Activated CD4-positive, alpha-beta T cell treated with anti-CD3 and anti-CD28 coated beads, Interleukin-2, amount 10 ng/mL, durations not matched to agents 24 days and 14 days (primary cell): ENCODE data around the gene CNTNAP2. TPM values are rescaled to one million over a fixed set of nuclear protein-coding genes. Genes with fewer than 3 reads are reported as not detected.

Experiments used
- DNase-seq: peaks from one replicate; pipeline ENCODE4 v3.0.0; 2022
- H3K27ac Mint-ChIP-seq: one replicate; pipeline ENCODE4 v1.8.0; 2022; ENCODE audit warnings: mild to moderate bottlenecking, mixed read lengths
- H3K27me3 Mint-ChIP-seq: one replicate; pipeline ENCODE4 v1.8.0; 2022; ENCODE audit warnings: mixed read lengths
- H3K36me3 Mint-ChIP-seq: one replicate; pipeline ENCODE4 v1.8.0; 2022; ENCODE audit warnings: low read depth, mild to moderate bottlenecking, mixed read lengths
- H3K4me1 Mint-ChIP-seq: one replicate; pipeline ENCODE4 v1.8.0; 2021; ENCODE audit warnings: mixed read lengths
- H3K4me3 Mint-ChIP-seq: one replicate; pipeline ENCODE4 v1.8.0; 2022; ENCODE audit warnings: mild to moderate bottlenecking, moderate library complexity, mixed read lengths
- H3K9me3 Mint-ChIP-seq: one replicate; pipeline ENCODE4 v1.8.0; 2021; ENCODE audit warnings: mixed read lengths
- intact Hi-C: fragments of 100-400 bp; cut with micrococcal nuclease; formaldehyde crosslinking; loops from one replicate; pipeline ENCODE4 v1.15.1; 2023
- total RNA-seq: library from RNA; stranded (reverse); gene quantifications from 2 replicates; pipeline ENCODE4 v1.2.3, GENCODE V29; 2022

CNTNAP2 gene
- total RNA-seq, 1 donor from 2014 or later, result not detected

- H3K36me3 Mint-ChIP-seq, result no peaks in the 10 kb centered on the region
- intact Hi-C loops, result no loop called here
- H3K4me1 Mint-ChIP-seq, result no peaks in the 10 kb centered on the region
- H3K27me3 Mint-ChIP-seq, result no peaks in the 10 kb centered on the region
- H3K9me3 Mint-ChIP-seq, result peaks cover 4% of the 10 kb centered on the region
- H3K4me3 Mint-ChIP-seq, result no peak overlapping the region
- DNase-seq, result no peak
- H3K27ac Mint-ChIP-seq, result no peak overlapping the region
Measured at GRCh38 chr7:146641491-146641890, 524.9 kb downstream of the CNTNAP2 start.

- Mint-ChIP-seq H3K27ac (no peak overlapping the region), H3K4me1 (no peaks in the 10 kb centered on the region), H3K36me3 (no peaks in the 10 kb centered on the region), H3K27me3 (no peaks in the 10 kb centered on the region), H3K4me3 (no peak overlapping the region), H3K9me3 (peaks cover 4% of the 10 kb centered on the region)
- intact Hi-C loops, result no loop called here
- DNase-seq, result no peak
Measured at GRCh38 chr7:146645383-146645976, 528.9 kb downstream of the CNTNAP2 start.

- DNase-seq, result no peak
- Mint-ChIP-seq H3K27ac (no peak overlapping the region), H3K36me3 (no peaks in the 10 kb centered on the region), H3K27me3 (no peaks in the 10 kb centered on the region), H3K9me3 (peaks cover 4% of the 10 kb centered on the region), H3K4me1 (no peaks in the 10 kb centered on the region), H3K4me3 (no peak overlapping the region)
- intact Hi-C loops, result no loop called here
Measured at GRCh38 chr7:146647445-146647844, 530.8 kb downstream of the CNTNAP2 start.

- intact Hi-C loops, result no loop called here
- Mint-ChIP-seq H3K36me3 (no peaks in the 10 kb centered on the region), H3K4me1 (peaks cover 4% of the 10 kb centered on the region), H3K9me3 (no peaks in the 10 kb centered on the region), H3K4me3 (no peak overlapping the region), H3K27ac (no peak overlapping the region), H3K27me3 (no peaks in the 10 kb centered on the region)
- DNase-seq, result no peak
Measured at GRCh38 chr7:146652176-146652575, 535.6 kb downstream of the CNTNAP2 start.

- no peak overlapping the region for H3K27ac Mint-ChIP-seq
- H3K27me3 Mint-ChIP-seq, result no peaks in the 10 kb centered on the region
- H3K36me3 Mint-ChIP-seq, result no peaks in the 10 kb centered on the region
- no peak for DNase-seq
- H3K4me1 Mint-ChIP-seq, result peaks cover 4% of the 10 kb centered on the region
- H3K9me3 Mint-ChIP-seq, result no peaks in the 10 kb centered on the region
- H3K4me3 Mint-ChIP-seq, result no peak overlapping the region
- intact Hi-C loops, result no loop called here
Measured at GRCh38 chr7:146654048-146654447, 537.4 kb downstream of the CNTNAP2 start.

GRCh38 chr7:146655928-146656797 is 539.6 kb downstream of the CNTNAP2 start:
- Mint-ChIP-seq H3K36me3 (no peaks in the 10 kb centered on the region), H3K27ac (no peak overlapping the region)

GRCh38 chr7:146656988-146657387 is 540.4 kb downstream of the CNTNAP2 start:
- no peak overlapping the region for H3K4me3 Mint-ChIP-seq
- DNase-seq, result no peak
- no peaks in the 10 kb centered on the region for H3K27me3 Mint-ChIP-seq
- peaks cover 4% of the 10 kb centered on the region for H3K4me1 Mint-ChIP-seq
- no peaks in the 10 kb centered on the region for H3K9me3 Mint-ChIP-seq
- intact Hi-C loops, result no loop called here
- no peaks in the 10 kb centered on the region for H3K36me3 Mint-ChIP-seq
- no peak overlapping the region for H3K27ac Mint-ChIP-seq

More at GRCh38 chr7:146655928-146656797, 539.6 kb downstream of the CNTNAP2 start:
- H3K27me3 Mint-ChIP-seq, result no peaks in the 10 kb centered on the region
- H3K9me3 Mint-ChIP-seq, result no peaks in the 10 kb centered on the region
- DNase-seq, result no peak
- intact Hi-C loops, result no loop called here
- peaks cover 4% of the 10 kb centered on the region for H3K4me1 Mint-ChIP-seq
- no peak overlapping the region for H3K4me3 Mint-ChIP-seq

GRCh38 chr7:146658604-146659003 is 542.0 kb downstream of the CNTNAP2 start:
- Mint-ChIP-seq H3K36me3 (no peaks in the 10 kb centered on the region), H3K4me3 (no peak overlapping the region), H3K27me3 (no peaks in the 10 kb centered on the region), H3K4me1 (peaks cover 4% of the 10 kb centered on the region), H3K27ac (no peak overlapping the region), H3K9me3 (no peaks in the 10 kb centered on the region)
- DNase-seq, result no peak
- intact Hi-C loops, result no loop called here

GRCh38 chr7:146659732-146660131 is 543.1 kb downstream of the CNTNAP2 start:
- intact Hi-C loops, result no loop called here
- H3K9me3 Mint-ChIP-seq, result no peaks in the 10 kb centered on the region
- no peaks in the 10 kb centered on the region for H3K36me3 Mint-ChIP-seq
- H3K4me3 Mint-ChIP-seq, result no peak overlapping the region
- no peaks in the 10 kb centered on the region for H3K27me3 Mint-ChIP-seq
- H3K27ac Mint-ChIP-seq, result no peak overlapping the region
- DNase-seq, result no peak
- H3K4me1 Mint-ChIP-seq, result peaks cover 4% of the 10 kb centered on the region

- Mint-ChIP-seq H3K4me1 (peaks cover 2% of the 10 kb centered on the region), H3K36me3 (no peaks in the 10 kb centered on the region), H3K9me3 (no peaks in the 10 kb centered on the region), H3K27ac (no peak overlapping the region), H3K27me3 (no peaks in the 10 kb centered on the region), H3K4me3 (no peak overlapping the region)
- DNase-seq, result no peak
- intact Hi-C loops, result no loop called here
Measured at GRCh38 chr7:146660839-146661238, 544.2 kb downstream of the CNTNAP2 start.

GRCh38 chr7:146661435-146661834 is 544.8 kb downstream of the CNTNAP2 start:
- Mint-ChIP-seq H3K4me1 (no peaks in the 10 kb centered on the region), H3K4me3 (no peak overlapping the region), H3K9me3 (no peaks in the 10 kb centered on the region), H3K27ac (no peak overlapping the region), H3K27me3 (no peaks in the 10 kb centered on the region), H3K36me3 (no peaks in the 10 kb centered on the region)
- intact Hi-C loops, result no loop called here
- no peak for DNase-seq

GRCh38 chr7:146661929-146662328 is 545.3 kb downstream of the CNTNAP2 start:
- Mint-ChIP-seq H3K27ac (no peak overlapping the region), H3K4me3 (no peak overlapping the region), H3K36me3 (no peaks in the 10 kb centered on the region), H3K4me1 (no peaks in the 10 kb centered on the region), H3K27me3 (no peaks in the 10 kb centered on the region), H3K9me3 (no peaks in the 10 kb centered on the region)
- intact Hi-C loops, result no loop called here
- DNase-seq, result no peak

- Mint-ChIP-seq H3K27ac (no peak overlapping the region), H3K27me3 (no peaks in the 10 kb centered on the region), H3K36me3 (no peaks in the 10 kb centered on the region), H3K4me3 (no peak overlapping the region), H3K4me1 (no peaks in the 10 kb centered on the region), H3K9me3 (no peaks in the 10 kb centered on the region)
- intact Hi-C loops, result no loop called here
- DNase-seq, result no peak
Measured at GRCh38 chr7:146665023-146665422, 548.4 kb downstream of the CNTNAP2 start.

- Mint-ChIP-seq H3K27ac (no peak overlapping the region), H3K9me3 (peaks cover 5% of the 10 kb centered on the region), H3K4me1 (no peaks in the 10 kb centered on the region), H3K4me3 (no peak overlapping the region), H3K36me3 (no peaks in the 10 kb centered on the region), H3K27me3 (no peaks in the 10 kb centered on the region)
- no peak for DNase-seq
- intact Hi-C loops, result no loop called here
Measured at GRCh38 chr7:146670532-146670931, 553.9 kb downstream of the CNTNAP2 start.
